ENCODE data around the gene OLFML2B.

The OLFML2B gene

DNA sequence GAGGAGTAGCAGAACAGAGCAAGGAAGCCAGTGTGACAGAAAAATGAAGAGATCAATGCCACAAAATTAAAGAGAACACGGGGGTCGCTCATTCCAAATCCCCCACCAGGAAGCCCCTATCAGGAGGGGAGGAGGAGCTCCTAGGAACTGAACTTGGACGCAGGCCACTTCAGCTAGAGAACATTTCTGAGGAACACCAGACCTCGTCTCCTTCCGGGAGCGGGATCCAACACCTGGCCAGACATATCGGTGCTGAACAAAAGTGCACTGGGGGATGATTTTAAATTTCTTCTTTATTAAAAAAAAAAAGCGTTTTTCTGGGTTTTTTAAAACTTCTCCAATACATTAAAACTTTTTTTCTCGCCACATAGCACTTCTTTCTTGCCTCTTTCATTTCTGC is 40.8 kb downstream of the OLFML2B start:
- no peak for TF ChIP-seq CTCF (IDR thresholded peaks at IDR 0.05; ENCODE audit: borderline replicate concordance, control extremely low read depth, extremely low read depth, insufficient read depth, missing control alignments)
- DNase-seq (ENCODE audit: low spot score): no peak
- in situ Hi-C loops (cut with MboI; ENCODE audit: low sequenced_read_pairs, unreplicated experiment): no loop called here

DNA sequence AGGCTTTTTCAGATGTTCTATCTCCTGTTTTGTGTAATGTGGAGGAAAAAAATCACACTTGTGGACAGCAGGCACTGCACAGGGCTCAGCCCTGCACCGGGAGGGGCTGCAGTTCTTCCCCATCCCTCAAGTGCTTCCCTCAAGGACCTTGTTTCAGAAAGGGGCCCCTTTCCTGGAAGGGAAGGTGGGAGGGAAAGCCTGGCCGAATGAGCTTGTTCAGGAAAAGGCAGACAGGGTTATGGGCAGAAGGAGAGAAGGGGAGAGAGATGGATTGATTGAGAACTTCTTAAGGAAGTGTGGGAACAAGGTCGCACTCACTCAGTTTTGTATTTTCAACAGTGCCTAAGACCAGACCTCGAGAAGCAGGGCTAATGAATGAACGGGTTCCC is 41.2 kb downstream of the OLFML2B start:
- in situ Hi-C loops (cut with MboI; ENCODE audit: low sequenced_read_pairs, unreplicated experiment): no loop called here
- DNase-seq (ENCODE audit: low spot score): no peak
- no peak for TF ChIP-seq CTCF (IDR thresholded peaks at IDR 0.05; ENCODE audit: borderline replicate concordance, control extremely low read depth, extremely low read depth, insufficient read depth, missing control alignments)

DNA sequence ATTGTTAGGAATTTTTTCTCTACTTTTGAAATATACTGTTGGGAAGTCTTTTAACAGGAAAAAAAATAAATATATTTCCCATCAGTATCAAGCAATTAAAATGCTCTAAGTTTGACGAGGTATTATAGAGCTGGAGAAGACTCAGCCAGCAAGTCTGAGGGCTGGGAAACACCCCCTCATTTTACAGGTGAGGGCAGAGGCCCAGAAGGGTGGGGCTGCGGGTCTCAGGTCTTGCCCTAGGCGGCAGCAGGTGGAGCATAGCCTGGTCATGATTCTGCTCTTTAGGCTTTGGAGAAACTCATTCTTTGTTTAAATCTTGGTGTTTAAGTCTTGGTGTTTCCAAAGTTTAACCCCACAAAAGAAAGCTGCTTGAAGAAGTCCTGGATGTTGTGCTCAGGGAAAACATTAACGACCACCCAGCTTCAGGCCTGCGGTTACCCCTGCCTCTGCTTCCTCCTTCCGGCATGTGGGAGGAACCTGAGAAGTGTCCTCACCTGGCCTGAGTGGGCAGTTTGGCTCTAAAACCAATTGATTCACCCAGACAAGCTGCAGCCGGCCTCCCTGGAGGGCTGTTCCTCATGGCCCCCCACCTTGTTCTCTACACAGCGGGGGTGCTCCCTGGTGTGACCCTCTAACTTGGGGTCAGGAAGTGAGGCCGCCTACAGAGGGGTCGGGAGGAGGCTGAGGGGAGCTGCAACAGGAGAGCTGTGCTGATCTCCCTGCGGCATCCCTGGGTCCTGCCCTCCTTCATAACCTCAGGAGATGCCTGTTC is 41.7 kb downstream of the OLFML2B start:
- DNase-seq (ENCODE audit: low spot score): no peak
- in situ Hi-C loops (cut with MboI; ENCODE audit: low sequenced_read_pairs, unreplicated experiment): no loop called here
- no peak for TF ChIP-seq CTCF (IDR thresholded peaks at IDR 0.05; ENCODE audit: borderline replicate concordance, control extremely low read depth, extremely low read depth, insufficient read depth, missing control alignments)

DNA sequence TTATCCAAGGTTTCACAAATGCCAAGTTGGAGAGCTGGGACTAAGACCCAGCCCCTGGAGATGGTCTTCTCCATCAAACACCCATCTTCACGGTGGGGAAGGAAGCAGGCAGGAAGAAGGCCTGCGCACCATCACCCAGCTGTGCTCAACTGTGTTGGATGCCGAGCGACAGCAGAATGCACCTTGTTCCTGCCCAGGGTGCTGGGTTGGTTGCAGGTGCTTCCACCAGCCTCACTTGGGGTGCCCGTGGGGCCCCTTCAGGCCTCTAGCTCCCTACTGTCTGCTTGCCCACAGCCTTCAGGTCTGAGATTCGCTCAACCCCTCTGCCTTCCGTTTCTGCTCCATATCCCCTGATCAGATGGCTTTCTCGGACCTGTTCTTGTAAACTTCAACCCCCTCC is 42.5 kb downstream of the OLFML2B start:
- in situ Hi-C loops (cut with MboI; ENCODE audit: low sequenced_read_pairs, unreplicated experiment): no loop called here
- no peak for DNase-seq (ENCODE audit: low spot score)
- no peak for TF ChIP-seq CTCF (IDR thresholded peaks at IDR 0.05; ENCODE audit: borderline replicate concordance, control extremely low read depth, extremely low read depth, insufficient read depth, missing control alignments)

DNA sequence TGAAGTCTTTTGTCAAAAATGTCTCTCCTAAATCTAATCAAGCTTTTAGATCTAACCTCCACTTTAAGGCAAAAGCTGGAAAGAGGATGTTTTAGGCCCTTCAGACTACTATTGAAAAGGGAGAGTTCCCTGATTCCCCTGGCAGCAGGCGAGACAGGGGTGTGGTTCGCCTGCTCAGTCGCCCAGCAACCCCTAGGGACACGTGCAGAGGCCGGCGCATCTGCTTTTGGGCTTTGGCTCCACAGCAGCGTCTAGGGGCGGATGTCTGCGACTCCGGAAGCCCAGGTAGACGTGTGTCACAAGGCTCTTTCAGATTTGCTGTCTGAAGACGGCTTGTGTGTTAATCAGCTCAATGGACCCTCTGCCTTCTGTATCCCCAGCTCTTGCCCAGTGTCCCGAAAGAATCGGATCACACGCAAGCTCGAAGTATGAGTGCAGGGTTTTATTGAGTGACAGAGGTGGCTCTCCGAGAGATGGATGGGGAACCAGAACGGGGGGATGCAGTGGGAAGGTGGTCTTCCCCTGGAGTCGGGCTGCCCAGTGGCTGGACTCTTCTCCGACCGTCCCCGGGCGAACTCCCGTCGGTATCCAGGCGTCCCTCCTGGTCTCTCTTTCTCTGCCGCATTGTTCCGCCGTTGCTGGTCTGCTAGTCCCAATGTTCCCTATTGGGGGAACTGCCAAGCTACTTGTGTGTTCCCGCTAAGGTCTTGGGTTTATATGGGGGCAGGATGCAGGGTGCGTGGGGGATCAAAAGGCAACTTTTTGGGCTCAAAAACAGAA is 45.5 kb downstream of the OLFML2B start:
- in situ Hi-C loops (cut with MboI; ENCODE audit: low sequenced_read_pairs, unreplicated experiment): no loop called here
- DNase-seq (ENCODE audit: low spot score): no peak
- TF ChIP-seq CTCF (IDR thresholded peaks at IDR 0.05; ENCODE audit: borderline replicate concordance, control extremely low read depth, extremely low read depth, insufficient read depth, missing control alignments): no peak

- TF ChIP-seq CTCF (IDR thresholded peaks at IDR 0.05; ENCODE audit: borderline replicate concordance, control extremely low read depth, extremely low read depth, insufficient read depth, missing control alignments): no peak
- in situ Hi-C loops (cut with MboI; ENCODE audit: low sequenced_read_pairs, unreplicated experiment): no loop called here
These were observed 49.5 kb downstream of the OLFML2B start for GRCh38 chr1:161973924-161974845.

More at GRCh38 chr1:161973924-161974845, 49.5 kb downstream of the OLFML2B start:
- no peak for DNase-seq (ENCODE audit: low spot score)
